ENCODE results near the gene IFI27.

- no peak for TF ChIP-seq CTCF (conservative IDR thresholded peaks at IDR 0.05; ENCODE audit: low read depth, low read length)
- no peak for TF ChIP-seq POLR2A (IDR thresholded peaks at IDR 0.05; ENCODE audit: low read depth, low read length)
- no peak for TF ChIP-seq RFX5 (IDR thresholded peaks at IDR 0.05; ENCODE audit: low read depth, low read length)
- no peak for TF ChIP-seq RAD21 (IDR thresholded peaks at IDR 0.05; ENCODE audit: low read length)
- no peak for TF ChIP-seq MAZ (IDR thresholded peaks at IDR 0.05; ENCODE audit: borderline replicate concordance, low read depth, low read length)
- no peak for TF ChIP-seq BHLHE40 (IDR thresholded peaks at IDR 0.05; ENCODE audit: low read depth, low read length)
These were observed 55.2 kb downstream of the IFI27 start for GRCh38 chr14:94165744-94166143.

All from IMR-90 (cell line).